NCI-H2196 treated with DMSO at 0.1 percent for 48 hours (cell line): ENCODE results near the gene COL5A1.

Source experiments
- DNase-seq: peaks from one replicate; lab custom pipeline; 2025; ENCODE audit not compliant: unreplicated experiment; lab: John Stamatoyannopoulos, UW

COL5A1 gene

GRCh38 chr9:134724202-134724911 is 82.8 kb downstream of the COL5A1 start:
- DNase-seq: no peak

GRCh38 chr9:134724912-134725604 is 83.5 kb downstream of the COL5A1 start:
- DNase-seq: no peak

- DNase-seq: no peak
These were observed 84.0 kb downstream of the COL5A1 start for GRCh38 chr9:134725605-134725940.

GRCh38 chr9:134726026-134726721 is 84.6 kb downstream of the COL5A1 start:
- DNase-seq: no peak

- no peak for DNase-seq
These were observed 85.1 kb downstream of the COL5A1 start for GRCh38 chr9:134726722-134727034.

GRCh38 chr9:134728021-134728795 is 86.6 kb downstream of the COL5A1 start:
- no peak for DNase-seq

- no peak for DNase-seq
These were observed 87.3 kb downstream of the COL5A1 start for GRCh38 chr9:134728801-134729495.

- DNase-seq: no peak
These were observed 88.6 kb downstream of the COL5A1 start for GRCh38 chr9:134730011-134730760.

GRCh38 chr9:134730761-134731496 is 89.3 kb downstream of the COL5A1 start:
- DNase-seq: no peak

- DNase-seq: no peak
These were observed 90.1 kb downstream of the COL5A1 start for GRCh38 chr9:134731497-134732391.

GRCh38 chr9:134732392-134733110 is 90.9 kb downstream of the COL5A1 start:
- DNase-seq: no peak

- DNase-seq: no peak
These were observed 92.1 kb downstream of the COL5A1 start for GRCh38 chr9:134733480-134734232.

- DNase-seq: no peak
These were observed 92.7 kb downstream of the COL5A1 start for GRCh38 chr9:134734270-134734669.

GRCh38 chr9:134735441-134736175 is 94.0 kb downstream of the COL5A1 start:
- DNase-seq: no peak

GRCh38 chr9:134736791-134737497 is 95.3 kb downstream of the COL5A1 start:
- no peak for DNase-seq
